ENCODE measurements around the gene NBAS.

DNA sequence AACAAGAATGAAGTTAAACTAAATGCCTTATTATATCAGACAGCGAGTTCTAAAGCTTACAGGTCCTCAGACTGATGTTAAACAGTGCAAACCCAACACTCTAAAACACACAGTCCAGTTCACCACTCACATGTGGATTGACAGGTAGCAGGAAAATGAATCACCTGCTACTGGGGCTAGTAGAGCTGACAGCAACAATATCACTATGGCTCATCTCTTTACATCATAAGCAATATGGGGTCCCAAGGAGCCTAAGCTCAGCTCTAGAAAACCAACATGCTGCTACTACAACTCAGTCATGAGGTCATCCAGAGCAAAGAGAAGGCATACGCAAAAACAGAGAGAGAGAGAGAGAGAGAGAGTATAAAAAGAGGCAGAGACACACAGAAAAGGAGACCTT, 145.4 kb downstream of the NBAS start:
- no peak for TF ChIP-seq POLR2AphosphoS5 (IDR thresholded peaks at IDR 0.05; ENCODE audit: low read depth, low read length)
- no peak for TF ChIP-seq POLR2A (IDR thresholded peaks at IDR 0.05; ENCODE audit: low read depth, low read length)
- TF ChIP-seq TAF1 (IDR thresholded peaks at IDR 0.05; ENCODE audit: borderline replicate concordance, low read depth, low read length): no peak

Measured in GM12892 (cell line).